Hematopoietic multipotent progenitor cell treated with erythropoietin and hydrocortisone succinate and interleukin-3 and kit ligand, for 17 days (in vitro differentiated cells): ENCODE results near the gene HIP1R.
"Not testable (repeated sequence)": the region's sequence is repeated elsewhere in the genome, so short reads cannot be mapped to it uniquely, and the experiment has no call there.

Experiments
- DNase-seq: peaks from one replicate; pipeline ENCODE4 v3.0.0-alpha.2; 2015; ENCODE audit warnings: low spot score

Gene HIP1R

DNA sequence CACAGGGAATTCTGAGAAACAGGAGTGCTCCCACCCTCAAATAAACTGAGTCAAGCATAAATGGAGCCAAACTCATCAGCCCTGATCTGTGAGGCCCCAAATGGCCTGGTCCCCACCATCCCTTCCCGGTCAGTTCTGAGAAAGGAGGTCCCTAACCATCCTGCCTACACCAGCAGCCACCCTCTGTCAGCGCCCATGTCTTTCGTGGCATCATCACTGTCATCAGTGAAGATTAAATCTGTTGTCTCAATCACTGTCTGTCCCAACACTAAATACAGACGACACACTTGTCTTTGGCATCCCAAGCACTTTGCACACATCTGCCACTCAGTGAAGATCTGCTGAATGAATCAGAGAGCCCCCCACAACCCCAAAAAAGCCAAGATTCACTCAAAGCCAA is 38.3 kb downstream of the HIP1R start:
- DNase-seq: no peak

DNA sequence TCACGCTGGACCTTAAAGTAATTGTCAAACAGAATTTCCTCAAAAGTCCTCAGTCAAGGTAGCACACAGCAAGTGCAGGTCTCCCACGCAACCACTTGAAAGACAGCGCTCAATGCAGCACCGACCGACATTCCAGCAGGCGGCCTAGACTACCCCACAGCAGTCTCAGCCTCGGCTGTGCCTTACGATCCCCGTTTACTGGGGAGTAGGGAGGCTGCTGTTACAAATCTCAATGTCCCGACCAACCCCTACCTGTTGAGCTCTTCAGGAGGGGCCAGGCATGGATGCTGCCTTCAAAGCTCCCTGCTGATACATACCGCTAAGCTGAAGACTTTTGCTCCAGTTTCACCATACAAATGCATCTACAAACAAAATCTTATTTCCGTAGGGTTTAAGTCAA is 38.8 kb downstream of the HIP1R start:
- DNase-seq: no peak

DNA sequence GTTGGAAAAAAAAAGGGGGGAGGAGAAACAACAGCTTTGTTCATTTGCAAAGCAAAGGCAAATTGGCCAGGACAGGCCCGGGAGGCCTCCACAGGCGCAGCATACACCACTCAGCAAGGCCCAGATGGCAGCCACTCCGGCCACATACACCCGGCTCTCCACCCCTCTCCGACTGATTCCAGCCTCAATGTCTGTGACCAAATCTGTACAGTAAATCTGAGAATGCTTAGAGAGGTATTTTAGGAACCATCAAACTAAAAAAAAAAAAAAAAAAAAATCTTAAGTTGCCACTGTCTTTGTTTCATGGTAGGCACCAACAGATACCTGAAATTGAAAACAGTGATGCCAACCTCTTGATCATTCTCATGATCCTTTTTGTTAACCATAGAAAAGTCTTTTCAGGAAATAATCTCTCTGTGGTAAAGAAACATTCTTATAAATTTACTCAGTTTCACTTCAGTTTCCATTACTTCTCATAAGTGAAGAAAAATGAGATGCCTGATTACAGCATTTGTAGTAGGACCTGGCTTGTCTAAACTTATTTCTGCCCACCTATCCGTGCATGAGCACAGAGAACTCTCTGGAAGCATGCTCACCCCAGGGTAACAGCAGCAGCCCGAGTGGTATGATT is 40.4 kb downstream of the HIP1R start:
- DNase-seq: no peak

DNA sequence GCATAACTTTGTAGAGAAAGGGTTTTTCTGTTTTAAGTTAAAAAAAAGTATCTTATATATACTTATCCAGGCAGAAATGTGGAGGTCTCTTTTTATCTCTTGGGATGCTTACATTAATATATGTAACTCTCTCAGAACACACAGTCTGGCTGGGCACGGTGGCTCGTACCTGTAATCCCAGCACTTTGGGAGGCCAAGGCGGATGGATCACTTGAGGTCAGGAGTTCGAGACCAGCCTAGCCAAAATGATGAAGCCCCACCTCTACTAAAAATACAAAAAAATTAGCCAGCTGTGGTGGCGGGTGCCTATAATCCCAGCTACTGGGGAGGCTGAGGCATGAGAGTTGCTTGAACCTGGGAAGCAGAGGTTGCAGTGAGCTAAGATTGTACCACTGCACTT is 41.0 kb downstream of the HIP1R start:
- DNase-seq: not testable (repeated sequence)

DNA sequence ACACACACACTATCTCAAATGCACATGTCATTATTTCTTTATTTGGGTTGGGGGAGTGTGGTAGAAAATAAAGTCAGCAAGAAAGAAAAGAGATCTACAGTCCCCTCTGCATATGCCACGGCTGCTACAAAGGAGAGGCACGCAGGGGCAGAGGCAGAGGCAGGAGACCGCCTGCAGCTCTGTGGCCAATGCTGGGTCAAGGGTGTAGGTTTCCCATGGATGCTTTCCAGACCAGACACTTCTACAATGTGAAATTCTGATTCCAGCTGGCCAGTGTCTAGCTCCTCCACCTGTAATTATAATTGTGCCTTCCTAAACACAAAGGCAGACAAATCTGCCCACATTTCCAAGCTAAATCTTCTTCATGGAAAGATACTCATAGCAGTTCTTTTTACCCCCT is 41.5 kb downstream of the HIP1R start:
- DNase-seq: no peak

DNA sequence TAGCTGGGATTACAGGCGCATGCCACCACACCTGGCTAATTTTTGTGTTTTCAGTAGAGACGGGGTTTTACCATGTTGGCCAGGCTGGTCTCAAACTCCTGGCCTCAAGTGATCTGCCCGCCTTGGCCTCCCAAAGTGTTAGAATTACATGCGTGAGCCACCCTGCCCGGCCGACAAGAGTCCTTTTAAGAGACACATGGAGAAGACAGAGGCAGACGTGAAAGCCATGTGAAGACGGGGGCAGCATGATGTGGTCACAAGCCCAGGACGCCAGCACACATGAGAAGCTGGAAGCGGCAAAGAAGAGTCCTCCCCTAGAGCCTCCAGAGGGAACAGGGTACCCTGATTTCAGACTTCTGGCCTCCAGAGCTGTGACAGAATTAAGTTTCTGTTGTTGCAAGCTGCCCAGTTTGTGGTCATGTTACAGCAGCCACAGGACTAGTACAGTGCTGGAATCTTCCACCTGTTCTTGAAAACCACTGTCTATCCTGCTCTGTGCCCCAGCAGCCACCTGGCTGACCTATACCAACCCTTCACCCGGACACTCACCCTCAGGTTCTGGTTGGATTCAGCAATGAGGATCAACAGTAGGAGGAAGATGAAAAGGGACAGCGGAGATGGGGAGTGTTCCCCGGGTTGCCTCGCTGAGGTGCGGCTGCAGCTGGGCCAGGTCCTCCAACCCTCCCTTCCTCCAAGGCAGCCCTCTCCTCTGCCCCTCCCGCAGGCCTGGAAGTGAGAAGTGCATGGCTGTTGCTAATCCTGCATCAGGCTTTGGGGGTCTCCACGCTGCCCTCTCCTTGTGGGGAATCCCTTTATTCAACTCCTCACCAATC is 43.7 kb downstream of the HIP1R start:
- DNase-seq: no peak

DNA sequence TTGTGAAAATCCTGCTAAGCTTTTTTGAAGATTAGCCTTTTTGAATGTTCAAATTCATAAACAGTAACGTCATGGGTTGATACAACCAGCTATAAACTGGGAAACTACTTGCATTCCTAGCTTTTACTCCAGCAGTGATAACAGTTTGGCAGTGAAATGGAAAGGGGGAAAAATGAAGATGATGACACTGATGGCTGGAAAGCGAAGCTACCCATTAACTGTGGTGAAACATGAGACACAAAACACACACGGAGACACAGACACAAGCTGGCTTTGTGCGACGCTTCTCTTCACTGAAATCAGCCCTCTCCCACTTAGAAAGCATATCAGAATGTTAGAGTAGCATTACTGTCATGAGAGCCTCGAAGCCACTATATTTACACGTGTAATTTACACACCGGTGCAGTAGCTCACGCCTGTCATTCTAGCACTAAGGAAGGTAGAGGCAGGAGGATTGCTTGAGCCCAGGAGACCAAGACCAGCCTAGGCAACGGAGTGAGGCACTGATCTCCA is 45.0 kb downstream of the HIP1R start:
- DNase-seq: no peak

DNA sequence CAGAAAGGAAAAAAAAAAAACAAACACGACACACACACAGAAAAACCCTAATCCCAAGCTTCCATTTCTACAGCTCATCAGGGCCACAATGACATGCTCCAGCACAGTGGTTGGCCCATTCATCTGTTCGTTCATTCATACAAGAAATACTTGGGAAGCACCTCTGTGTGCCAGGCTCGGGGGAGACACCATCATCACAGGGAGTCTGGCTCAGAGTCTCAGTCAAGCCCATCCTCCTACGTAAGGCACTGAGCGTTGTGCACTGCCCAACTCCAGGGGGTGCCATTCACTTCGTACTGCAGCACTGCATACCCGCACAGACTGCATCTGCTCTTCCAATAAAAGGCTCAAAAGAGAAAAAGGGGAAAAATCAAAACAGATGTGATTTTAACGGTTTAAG is 45.4 kb downstream of the HIP1R start:
- peak; percentile 68 for DNase-seq

DNA sequence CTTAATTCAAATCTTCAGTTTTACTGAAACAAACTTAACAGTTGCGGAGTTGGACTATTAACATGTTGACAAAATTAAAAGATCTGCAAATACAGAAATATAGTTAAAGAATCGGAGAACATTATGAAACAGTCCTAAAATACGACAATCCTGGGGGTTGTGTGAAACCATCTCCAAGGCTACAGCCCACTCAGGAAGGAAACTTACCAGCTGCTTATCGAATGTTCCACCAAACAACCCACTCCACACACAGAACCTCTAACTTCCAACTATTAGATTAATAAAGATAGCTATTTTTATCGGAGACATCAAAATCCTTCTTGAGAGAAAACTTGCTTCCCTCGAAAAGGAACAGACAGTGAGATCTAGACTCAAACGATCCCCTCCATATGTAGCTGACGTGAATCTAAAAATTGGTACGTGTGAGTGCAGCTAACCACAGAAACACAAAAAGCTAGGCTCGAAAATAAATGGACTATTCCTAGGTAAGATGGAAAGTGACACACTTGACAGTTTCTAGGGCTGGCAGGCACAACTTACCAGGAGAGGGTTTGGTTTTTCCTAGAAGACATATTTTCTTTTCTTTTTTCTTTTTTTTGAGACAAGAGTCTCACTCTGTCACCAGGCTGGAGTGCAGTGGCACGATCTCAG is 47.8 kb downstream of the HIP1R start:
- no peak for DNase-seq

DNA sequence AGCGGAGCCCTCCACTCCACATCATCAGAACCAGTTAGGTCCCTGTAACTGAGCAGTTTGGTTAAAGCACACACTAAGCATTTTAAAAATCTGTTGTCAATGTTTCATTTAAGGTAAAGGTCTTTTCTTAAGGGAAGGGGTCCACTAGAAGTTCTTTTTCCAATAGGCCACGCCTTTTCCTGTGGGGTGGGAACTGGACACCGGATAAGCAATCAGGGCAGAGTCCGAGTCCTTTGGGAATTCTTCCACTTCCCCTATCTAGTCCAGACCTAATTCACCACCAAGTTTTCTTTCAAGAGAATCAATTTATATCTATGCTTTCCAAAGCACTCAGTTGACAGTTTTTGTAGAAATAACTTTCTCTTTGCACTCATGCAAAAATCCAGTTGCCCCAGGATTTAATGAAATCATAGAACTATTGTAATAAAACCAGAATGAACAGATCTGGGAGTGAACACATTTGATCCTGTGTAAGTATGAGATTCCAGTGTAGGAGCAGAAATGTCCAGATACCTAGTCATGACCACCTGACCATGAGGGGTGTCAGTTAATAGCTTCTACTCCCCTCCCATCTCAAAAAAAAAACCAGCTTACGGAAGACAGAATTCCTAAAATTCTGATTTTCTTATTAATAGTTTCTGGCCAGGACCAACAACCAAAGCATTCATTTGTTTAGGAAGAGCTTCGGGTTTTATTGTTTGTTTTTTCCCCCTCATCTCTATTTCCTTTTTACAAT is 49.0 kb downstream of the HIP1R start:
- DNase-seq: no peak

DNA sequence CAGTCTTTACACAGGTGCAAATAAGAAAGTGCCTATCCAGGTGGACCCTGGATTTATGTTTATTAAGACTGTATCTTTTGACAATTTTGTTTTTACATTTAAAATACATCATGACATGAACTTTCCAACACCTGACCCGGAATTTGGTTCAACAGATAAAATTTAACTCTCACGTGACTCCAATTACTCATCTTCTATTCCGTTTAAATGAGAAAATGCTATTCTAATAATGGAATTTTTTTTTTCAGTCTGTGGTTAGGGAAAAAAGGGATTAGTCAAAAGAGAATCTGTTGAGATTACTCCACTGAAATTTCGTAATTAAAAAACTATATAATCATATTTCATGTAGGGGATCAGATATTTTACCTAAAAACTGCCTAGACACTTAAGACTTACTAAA is 49.6 kb downstream of the HIP1R start:
- DNase-seq: peak; percentile 50

DNA sequence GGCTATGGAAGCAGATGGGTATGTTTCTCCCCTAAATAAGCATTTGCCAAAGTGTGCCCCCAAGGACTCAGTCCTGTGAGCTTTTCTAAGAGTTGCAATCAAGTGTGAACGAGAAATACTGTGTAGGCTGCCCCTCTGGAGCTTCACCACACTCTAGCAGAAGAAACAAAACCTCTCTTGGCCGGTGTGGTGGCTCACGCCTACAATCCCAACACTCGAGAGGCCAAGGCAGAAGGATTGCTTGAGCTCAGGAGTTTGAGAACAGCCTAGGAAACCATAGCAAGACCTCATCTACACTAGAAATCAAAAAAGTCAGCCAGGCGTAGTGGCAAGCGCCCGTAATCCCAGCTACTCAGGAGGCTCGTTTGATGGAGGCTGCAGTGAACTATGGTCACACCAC is 50.9 kb downstream of the HIP1R start:
- DNase-seq: no peak

DNA sequence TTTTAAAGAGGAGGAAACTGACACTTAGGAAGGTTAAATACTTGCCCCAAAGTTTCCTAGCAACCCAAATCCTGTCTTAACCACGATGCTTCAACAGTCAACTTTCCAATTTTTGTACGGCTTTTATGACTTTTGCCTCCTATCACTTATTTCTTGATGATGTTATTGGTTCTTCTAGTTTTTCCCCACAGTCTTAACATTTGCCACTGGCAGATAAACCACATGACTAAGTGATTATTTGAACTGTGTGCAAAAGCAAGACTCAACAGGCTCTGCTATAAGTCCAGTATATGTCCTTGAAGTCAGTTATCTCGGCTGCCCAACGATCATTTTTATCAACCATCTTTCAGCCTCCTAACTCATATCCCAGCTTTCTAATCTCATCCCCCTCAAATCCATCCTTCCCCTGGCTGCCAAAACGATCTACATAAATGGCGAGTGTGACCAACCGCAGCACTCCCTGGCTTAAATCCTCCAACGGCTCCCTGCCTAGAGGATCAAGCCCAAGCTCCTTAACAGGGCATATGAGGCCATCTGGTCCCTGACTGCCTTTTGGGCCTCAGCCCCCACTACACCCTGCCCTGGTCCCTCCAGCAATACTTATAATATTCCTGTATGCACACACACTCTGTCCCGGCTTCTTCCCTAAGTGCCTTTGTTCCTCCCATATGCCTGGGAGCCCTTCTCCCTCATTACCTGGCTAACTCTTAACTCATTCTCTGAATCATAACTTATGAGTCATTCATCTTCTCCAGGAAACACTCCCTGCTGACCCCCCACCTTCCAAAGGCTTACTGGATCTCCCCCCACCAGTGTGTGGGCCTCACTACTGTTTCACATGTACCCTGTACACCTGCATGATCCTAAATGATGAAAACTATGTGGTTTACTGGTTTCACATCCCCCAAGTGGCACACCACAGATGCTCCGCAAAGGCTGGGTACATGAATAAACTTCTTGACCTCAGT is 51.9 kb downstream of the HIP1R start:
- peak; percentile 75 for DNase-seq

DNA sequence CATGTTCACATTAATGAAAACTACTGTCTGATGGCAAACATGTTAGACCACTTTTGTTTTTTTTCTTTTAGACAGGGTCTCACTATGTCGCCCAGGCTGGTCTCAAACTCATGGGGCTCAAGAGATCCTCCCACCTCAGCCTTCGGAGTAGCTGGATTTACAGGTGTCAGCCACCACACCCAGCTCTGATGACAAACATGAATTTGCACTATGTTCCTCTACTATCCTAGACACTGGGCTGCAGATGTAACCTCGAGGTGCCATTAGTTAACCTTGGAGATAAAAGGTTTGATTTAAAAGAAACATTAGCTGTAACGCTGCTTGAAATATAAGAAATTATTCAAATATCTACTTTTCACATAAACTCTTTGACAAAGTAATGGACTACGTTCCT is 52.6 kb downstream of the HIP1R start:
- peak; percentile 40 for DNase-seq

DNA sequence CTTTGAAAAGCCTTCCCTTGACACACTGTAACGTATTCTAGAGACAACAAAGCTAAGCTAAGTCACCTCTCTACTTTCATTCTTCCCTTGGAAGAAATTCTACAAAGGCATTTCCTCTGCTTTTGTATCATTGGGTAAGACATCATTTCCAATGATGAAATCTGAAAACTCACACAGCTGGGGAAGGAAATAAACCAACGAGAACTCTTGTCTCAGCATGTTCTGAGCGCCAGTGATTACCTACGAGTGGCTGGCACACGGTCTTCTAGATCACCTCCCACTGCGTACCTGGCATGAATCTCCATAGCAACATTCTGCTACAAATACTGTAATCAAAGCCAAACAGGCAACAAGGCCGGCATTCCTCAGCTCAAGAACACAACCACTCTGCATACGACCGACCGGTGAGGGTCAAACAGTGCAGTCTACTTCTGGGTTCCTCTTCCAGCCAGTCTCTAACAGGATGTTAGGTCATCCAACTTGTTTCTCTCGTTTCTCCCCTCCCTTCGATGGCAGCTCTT is 53.0 kb downstream of the HIP1R start:
- DNase-seq: peak; percentile 59

DNA sequence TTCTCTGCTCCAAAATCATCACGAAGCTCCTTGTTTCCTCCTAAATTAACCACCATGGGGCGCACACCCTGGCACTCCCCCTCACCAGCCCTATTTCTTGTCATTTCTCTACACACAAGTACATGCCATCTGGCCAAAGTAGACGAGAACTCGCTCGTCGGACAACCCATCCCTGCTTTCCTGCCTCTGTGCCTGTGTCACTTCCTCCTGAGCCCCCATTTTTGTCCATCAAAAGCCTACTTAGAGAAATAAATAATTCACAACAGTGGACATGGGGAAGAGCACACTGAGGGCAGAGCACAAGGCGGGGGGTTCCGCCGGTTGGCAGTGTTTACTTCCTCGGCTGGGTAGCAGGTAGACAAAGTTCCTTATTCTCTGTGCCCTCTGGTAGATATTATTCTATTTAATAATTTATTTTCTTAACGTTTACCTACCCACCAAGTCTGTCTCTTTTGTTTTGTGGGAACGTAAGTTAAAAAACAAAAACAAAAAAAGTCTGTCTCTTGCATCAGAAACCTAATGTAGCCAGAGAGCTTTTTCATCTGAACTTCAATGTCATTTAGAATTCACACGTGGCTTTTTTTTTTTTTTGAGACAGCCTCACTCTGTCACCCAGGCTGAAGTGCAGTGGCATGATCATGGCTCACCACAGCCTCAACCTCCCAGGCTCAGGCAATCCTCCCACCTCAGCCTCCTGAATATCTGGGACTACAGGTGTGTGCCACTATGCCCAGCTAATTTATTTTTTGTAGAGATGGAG is 54.7 kb downstream of the HIP1R start:
- peak; percentile 58 for DNase-seq

DNA sequence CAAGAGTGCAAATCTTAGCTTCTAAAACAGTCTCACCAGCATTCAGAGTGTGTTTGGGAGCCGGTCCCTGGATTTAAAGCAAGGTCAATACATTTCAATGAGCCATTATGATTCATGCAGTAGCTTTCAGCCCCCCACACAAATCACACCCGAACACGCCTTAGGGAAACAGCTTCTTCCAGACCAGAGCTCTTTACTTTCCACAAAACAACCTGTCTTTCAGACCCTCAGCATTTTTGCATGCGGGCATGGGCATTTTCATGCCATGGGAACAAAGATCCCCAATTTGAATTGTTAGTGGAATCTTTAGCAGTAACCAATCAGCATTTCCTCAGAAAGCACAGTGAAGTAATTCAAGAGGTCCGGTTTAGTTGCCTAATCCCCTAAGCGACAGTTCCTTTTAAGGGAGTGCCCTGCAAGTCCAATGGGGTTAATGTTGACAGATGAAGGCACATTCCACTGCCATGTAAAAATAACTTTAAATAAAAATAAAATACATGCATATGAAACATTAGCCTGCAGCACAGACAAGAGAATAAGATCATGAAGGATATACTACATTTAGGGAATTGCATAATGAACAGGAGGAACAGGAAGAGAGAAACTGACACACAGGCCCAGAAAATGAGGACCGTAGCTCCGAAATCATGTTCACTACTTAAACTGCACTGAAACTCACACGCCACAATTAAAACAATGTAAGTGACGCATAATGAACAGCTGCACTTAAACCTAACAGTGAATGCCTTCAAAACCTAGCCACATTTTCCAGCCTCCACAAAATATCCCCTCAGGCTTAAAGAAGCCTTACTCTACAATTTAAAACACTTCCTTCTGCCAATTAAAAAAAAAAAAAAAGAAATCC is 56.6 kb downstream of the HIP1R start:
- DNase-seq: no peak

DNA sequence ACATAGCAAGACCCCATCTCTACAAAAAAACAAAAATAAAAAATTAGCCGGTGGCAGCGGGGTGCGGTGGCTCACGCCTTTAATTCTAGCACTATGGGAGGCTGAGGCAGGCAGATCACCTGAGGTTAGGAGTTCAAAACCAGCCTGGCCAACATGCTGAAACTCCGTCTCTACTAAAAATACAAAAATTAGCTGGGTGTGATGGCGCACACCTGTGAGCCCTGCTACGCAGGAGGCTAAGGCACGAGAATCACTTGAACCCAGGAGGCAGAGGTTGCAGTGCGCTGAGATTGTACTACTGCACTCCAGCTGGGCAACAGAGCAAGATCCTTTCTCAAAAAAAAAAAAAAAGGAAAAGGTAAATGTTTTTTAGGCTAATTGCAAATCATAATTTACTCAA is 57.5 kb downstream of the HIP1R start:
- not testable (repeated sequence) for DNase-seq
